ELF-1 (cell line): ENCODE data around the gene DNAJB5.

Source experiments
- DNase-seq: peaks from one replicate; pipeline ENCODE4 v3.0.0-alpha.2; 2016; ENCODE audit warnings: low read depth, low spot score

The DNAJB5 gene

DNA sequence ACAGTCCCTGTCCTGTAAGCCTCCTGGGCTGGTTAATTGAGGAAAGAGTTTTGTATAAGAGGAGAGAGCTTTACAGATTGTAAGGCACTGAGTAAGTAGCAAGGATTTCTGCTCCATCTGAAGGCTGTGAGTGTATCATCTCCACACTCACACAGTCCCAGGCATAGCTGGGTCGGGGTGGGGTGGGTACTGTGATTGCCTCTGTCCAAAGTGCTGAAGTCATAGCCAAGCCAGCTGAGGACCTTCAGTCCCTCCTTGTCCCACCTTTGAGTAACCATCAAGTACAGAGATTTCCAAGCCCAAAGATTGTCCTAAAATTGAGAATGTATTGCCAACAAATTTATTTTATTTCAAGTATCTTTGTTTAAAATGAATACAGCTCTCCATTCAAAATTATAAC lies 5.5 kb upstream of the DNAJB5 start:
- DNase-seq, result peak; percentile 56

DNA sequence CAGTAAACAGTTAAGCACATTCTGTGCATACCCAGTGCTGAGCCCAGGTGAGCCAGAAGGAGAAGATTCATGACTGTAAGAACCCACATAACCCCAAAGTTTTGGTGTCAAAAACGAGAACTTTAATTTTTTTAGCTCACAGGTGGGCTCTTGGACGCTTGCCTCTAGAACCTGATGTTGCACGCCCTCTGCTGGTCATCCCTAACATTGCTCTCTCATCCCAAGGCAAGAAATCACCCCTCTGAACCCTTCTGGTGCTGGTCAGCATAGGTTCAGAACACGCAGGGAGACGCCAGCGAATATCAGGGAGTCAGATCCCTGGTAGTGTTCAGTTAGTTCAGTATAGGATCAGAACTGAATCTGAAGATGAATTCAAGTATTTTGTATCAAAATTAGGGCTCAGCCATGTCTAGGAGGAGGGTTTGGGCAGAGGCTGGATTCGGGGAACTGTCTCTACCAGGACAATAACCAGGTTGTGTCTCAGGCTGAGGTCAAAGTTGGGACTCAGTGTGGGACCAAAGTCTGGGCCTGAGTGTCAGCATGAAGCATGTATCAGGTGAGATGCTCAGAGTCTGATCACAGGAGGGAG lies 4.1 kb upstream of the DNAJB5 start:
- peak; percentile 84 for DNase-seq

DNA sequence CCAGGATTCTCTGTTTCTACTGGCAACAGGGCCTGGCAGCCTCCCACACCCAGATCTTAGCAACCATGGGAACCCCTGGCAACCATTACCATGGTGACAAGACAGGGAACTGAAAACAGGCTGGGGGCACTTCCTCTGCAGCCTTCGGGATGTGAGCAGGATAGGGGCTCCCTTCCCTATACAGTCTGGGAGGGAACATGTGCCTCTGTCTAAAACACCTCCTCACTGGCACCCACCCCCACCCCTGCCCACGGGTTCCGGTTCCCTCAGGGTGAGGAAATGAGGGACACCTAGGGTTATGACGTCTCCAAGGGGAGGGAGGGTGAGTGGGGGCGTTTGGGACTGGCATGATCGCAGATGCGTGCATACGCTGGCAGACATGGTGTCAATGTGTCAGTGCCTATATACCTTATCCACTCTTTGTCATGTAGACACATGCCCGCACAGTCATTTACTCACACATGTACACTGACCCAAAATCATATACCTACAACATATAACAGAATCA lies 3.0 kb upstream of the DNAJB5 start:
- no peak for DNase-seq

DNA sequence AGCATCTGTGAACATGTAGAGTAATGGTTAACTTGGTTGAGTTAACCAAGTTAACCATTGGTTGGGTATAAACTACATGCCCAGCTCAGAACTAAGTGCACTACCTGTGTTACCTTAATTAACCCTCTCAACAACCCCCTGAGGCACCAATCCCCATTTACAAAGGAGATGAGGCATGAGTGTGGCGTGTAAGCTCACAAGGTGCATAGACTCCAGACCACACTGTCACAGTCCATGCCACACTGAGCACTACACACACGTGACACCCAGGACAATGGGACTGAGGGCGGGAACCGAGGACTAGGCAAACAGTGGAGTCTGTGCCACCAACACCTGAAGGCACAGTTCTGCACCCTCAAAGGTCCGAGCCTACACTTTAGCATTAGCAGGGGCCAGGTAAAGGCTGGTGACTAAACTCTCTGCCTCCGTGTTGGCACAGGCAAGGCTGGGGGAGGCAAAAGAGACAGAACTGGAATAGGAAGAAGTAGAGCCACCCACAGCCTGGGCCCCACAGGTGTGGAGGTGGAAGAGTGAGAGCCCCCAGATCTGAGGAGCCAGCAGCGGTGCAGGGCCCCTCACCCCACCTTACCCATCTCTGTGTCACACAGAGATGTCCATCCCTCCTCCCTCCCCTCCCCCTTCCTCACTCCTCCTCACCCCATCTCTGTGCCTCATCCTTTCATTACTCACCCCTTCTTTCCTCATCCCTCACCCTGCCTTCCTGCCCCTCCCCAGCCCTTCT lies 2.2 kb upstream of the DNAJB5 start:
- DNase-seq, result no peak

DNA sequence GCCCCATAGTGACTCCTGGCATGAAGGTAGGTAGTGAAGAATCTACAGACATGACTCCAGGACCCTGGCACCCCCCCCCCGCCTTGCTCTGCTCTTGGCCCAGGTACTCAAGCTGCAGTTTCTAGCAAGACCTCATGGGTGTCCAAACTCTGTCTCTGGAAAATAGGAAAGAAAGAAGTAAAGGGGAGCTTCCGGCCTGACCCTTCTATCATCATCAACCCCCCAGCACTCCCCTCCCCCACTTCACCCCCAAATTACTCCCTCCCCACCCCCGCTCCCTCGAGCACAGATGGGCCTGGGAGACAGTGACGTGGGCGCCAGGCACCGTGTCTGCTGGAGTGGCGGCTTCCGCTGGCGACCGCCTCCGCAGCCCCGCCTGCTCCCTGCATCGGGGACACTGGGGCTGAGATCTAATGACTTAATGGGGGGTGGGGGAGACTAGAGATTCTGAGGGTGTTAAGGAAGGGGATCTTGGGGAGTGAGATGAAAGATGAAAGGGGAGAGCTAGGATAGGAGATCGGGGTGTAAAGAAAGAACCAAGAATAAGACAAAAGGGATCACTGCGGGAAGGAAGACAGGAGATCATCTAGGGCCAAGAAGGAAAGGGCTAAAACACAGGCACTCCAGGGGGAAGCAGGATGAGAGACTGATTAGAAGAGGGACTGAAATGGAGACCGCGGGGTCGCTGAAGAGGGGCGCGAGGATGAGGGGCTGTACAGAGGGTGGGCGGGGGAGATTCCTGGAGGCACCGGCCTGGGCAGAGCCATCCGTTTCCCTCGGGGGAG lies 1.1 kb upstream of the DNAJB5 start:
- no peak for DNase-seq

DNA sequence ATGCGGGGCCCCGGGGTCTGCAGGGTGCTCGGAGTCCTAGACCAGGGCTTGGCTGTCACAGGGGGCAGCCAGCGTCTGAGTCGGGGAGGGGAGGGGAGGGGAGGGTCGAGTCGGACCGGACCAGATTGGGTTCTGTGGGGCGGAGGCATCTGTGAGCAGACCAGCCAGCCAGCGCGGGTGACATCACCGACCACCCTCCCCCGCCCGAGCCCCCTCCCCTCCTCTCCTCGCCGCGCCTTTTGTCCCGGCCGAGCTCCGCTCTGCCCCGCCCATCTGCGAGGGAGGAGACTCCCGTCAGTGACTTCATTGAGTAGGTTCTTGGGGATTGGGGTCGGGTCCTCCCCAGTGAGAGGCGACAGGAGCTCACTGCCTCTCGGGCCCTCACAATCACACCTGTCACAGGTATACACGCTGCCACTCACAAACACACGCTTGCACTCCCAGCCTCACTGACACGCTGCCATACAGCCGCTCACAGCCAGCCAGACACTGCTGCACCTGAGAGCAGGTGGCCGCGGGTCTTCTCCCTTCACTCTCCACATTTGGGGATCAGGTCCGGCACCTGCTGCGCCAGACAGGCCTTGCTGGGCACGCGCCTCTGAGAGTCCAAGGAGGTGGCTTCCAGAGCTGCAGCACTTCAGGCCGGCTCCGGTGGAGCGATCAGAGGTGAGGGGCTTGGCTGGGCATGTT lies 546 bp downstream of the DNAJB5 start:
- DNase-seq, result peak; percentile 86

DNA sequence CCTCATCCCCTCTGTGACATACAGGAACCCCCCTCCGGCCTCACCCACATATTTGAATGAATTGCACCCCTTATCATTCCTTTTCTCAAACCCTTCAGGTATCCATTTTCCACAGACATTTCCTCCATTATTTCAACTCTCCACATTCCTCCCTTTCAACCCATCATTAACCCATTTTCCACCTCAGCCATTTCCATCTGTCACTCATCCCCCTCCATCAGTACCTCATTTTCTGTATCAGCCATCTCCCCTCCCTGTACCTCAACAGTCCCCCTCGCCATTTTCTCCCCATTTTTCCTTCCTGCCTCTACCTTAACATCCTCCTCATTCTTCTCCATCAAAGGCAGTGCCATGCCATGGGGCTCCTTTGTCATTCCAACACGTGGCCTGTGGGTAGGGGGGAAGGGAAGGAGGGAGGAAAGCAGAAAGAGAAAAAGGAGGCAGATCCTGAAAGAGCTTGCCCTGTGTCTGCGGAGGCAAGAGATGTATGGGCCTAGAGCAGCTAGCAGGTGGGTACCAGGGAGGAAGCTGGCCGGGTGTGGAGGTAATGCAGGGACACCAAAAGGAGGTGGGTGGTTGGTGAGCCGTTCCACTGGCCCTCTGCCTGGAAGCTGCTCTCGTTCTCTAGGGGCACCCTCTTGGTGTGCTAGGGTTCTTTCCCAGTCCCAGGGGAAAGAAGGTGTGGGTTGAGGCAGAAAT lies 1.5 kb downstream of the DNAJB5 start:
- no peak for DNase-seq

DNA sequence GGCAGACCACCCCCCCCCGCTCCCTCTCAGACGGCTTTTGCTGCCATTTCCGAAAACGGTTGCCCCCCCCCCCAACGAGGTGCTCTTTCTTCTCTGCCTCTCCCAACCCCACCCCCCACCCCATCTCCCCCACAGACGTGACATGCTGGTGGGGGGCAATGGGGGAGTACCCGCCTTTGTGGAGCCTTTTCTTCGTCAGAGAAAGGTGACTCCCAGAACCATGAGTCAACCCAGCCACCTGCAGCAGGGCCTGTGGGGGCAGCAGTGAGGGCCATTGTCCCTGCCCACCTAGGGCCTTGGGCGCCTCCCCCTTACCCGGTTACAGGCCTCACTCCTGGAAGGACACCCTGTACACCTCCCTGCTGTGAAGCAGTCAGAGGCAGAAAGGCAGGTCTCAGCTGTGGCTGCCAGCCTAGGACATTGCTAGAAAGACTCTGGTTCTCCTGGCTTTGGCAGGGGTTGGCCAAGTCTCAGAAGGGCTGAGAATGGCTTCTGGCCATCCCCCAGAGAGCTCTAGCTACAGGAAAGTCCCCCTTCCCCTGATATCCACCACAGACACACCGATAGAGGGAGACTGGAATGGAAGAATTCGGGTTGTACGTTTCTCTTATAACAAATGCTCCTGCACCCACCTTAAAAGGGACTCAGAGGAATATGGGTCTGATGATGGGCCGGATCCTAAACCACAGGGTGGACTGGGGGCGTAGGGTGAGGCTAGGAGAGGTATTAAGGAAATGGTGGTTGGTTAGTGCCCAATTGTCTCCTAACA lies 2.2 kb downstream of the DNAJB5 start:
- peak; percentile 71 for DNase-seq

DNA sequence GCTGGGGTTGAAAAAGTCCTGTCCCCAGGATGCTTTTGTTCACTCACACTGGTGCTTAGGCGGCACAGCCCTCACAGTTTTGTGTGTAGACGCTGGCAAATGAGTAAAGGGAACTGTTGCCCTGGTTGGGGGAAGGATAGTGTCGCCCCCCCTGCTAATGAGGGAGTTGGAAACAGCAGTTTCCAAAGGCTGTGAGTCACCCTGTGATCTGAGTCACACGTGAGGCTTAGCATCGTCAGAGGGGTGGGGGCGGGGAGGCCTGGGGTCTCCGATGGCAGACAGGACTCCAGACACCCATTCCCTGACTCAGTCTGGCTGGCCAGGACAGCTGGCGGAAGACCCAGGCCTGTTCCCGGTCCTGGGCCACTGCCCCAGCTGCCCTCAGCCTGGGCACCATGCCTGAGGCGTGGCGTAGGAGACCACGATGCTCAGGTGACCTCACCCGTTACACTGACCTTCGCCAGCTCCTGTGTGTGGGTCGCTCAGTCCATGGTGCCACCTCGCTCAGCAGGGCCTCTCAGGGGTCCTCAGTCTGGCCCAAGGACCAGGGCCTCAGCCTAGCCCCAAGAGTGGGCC lies 2.9 kb downstream of the DNAJB5 start:
- DNase-seq, result peak; percentile 81

DNA sequence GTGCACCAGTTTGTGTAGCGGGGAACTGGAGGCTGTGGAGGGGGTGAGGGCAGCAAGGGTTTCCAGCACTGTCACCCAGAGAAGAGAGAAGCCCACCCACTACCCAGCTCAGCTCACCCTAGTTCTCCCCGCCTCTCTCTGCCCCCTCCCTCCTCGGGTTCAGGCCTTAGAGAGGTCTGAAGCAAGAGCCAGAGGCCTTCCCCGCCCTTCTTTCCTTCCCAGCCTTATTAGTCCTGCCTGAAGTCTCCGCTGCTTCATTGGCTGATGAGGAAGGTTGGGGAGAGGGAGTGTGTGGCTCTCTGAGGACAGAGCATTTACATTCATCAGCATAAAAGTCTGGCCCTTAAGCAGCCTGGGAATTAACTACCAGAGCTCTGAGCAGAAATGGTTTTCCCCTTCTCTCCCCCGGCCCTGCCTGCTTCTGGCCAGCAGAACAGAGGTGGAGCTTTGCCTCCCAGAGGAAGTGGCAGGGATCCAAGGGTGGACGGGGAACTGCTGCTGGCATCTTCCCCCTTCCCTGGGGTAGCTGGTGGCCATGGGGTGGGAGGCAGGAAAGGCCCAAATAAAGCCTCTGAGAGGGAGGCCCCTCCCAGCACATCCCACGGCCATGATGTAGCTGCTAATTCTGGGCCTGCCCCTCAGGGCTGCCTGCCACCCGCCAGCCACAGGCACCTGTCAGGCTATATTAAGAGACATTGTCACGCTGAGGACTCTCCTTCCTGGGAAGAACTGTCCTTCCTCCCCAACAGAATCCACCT lies 4.1 kb downstream of the DNAJB5 start:
- DNase-seq, result peak; percentile 75

DNA sequence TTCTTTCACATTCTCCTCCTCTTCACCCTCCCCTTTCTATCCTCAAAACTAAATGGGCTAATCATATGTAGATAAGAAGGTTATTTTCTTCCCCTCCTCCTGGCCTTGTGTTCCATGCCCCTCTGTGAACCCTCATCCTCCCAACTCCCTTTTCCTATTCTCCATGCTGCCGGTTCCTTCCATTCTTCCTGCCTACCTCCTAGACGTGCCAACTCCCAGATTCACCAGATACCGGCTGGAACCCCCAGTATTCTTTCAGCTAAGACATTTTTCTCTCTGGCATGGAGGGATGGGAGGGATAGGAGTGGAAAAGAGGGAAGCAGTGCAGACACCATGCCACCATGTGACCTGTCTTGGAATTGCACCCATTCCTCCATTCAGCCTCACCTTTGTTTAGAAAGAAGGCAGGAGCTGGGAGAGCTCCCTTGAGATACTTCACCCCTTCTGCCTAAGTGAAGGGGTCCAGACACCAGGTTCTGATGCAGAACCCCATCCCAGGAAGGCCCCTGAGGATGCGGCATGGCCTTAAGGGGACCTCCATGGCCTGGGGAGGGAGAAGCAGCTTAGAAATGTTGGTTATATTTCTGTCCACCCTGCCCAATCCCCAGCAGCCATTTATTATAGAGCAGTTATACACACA lies 4.8 kb downstream of the DNAJB5 start:
- peak; percentile 78 for DNase-seq

DNA sequence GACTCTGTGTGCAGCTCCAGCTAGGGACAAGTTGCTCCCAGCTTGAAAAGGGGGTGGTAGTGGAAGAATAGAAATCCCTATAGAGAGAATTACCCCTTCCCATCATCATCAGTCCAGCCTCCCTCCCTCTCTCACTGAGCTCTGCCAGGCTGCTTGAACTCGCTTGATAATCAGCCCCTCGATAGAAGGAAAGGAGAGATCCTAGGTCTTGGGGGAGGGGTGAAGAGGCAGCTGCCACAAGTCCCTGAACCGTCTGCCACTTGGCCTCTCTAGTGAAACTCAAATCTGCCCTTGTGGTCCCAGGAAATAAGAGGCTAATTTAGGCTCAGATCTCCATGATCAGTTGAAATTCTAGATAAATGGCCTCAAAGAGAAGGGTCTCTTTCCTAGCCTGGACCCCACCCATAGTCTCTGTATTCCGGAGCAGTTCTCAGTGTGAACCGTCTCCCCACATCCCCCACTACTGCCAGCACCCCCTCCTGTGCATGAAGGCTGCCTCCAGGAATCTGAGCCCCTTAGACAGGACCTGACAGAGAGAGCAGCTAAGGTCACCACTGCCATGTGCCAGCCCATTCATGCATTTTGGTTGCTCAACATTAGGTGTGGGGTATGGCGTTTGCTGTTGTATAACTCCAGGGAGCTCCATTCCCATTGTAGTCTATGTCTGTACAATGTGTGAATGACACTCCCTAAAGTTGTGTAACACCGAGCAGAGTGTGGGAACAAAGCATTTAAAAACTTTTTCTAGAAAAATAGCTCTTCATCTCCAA lies 5.5 kb downstream of the DNAJB5 start:
- no peak for DNase-seq

DNA sequence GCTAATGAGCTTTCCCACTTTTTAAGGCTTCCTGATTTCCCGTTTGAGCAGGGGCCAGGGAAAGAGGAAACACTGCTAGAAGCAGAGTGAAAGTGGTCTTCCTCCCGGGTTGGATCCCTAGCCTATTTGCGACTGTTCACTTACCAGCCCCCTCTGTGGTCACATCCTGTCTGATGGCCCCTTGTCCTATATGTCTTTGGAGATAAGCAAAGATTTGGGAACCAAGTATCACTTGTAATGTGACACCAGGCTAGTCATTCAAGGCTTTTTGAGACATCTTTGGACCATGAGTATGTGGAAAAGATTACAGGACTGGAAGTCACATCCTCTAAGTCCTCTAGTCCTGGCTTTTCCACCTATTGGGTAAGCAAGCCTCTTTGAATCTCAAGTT lies 6.1 kb downstream of the DNAJB5 start:
- DNase-seq, result no peak

DNA sequence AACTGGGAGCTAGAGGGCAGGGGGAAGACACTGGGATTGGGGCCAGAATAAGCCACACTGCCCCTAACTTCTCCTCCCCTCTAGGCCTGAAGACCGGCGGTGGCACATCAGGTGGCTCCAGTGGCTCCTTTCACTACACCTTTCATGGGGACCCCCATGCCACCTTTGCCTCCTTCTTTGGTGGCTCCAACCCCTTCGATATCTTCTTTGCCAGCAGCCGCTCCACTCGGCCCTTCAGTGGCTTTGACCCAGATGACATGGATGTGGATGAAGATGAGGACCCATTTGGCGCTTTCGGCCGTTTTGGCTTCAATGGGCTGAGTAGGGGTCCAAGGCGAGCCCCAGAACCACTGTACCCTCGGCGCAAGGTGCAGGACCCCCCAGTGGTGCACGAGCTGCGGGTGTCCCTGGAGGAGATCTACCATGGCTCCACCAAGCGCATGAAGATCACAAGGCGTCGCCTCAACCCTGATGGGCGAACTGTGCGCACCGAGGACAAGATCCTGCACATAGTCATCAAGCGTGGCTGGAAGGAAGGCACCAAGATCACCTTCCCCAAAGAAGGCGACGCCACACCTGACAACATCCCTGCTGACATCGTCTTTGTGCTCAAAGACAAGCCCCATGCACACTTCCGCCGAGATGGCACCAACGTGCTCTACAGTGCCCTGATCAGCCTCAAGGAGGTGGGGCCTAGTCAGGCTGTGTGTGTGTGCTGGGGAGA lies 6.8 kb downstream of the DNAJB5 start:
- DNase-seq, result no peak

DNA sequence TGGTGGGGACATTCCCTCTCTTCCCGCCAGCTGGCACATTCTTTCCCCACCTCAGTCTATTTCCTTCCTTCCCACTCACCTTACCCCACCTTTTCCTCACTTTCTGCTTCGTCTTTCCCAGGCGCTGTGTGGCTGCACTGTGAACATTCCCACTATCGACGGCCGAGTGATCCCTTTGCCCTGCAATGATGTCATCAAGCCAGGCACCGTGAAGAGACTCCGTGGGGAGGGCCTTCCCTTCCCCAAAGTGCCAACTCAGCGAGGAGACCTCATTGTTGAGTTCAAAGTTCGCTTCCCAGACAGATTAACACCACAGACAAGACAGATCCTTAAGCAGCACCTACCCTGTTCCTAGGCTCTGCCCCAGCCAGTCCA lies 7.3 kb downstream of the DNAJB5 start:
- no peak for DNase-seq

DNA sequence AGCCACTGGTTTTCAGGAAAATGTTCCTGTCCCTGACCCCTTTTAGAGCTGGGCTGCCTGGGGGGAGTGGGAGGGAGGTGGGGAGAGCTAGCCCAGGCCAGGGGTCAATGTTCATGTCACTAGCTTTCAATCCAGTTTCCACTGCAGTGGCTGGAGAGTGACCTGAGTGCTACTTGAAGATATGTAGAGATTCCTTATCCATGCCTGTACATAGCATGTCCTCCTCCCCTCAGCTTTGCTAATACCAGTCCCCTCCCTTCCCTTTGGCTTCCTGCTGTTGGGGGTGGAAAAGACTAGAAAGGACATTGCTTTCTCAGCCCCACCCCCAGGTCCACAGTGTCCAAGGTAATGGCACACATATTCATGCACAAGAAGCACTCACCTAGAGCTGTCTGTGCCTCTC lies 7.8 kb downstream of the DNAJB5 start:
- DNase-seq, result no peak

DNA sequence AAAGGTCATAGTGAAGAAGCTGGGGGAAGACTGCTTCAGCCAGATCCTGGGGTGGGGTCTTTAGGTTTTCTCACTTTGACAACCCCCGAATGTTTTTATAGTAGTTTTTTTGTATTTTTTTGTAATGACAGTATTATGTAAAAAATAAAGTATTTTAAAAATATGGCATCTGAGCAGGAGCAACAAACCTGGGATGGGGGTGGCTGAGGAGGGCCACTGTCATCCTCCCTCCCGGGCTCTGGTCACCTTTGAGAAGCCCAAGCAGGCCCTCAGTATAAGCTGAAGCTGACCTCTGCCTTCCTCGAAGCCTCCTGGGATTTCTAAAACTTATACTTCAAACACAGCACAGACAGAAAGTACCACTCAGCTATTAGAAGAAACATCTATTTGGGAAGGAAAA lies 8.7 kb downstream of the DNAJB5 start:
- DNase-seq, result no peak

DNA sequence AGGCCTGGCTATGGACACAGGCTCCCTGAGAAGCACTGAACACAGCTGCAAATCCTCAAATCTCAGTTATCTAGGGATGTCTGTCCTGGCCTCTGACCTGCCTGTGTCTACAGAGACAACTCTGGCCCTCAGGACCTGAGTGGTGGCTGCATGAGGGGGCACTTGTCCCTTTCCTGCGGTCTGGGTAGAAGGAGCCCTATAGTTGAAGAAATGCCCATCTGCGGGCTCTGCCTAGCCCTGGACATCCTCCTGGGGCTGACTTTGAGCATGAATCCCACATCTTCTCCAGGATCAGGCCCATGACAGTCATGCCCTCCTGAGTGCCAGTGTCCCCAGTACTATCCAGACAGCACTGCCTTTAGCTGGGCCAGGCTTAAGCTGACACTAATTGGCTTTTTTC lies 10.0 kb downstream of the DNAJB5 start:
- no peak for DNase-seq
